Measurements from ENCODE around the gene GNAQ.
"Not testable (repeated sequence)": the region's sequence is repeated elsewhere in the genome, so short reads cannot be mapped to it uniquely, and the experiment has no call there.

GNAQ gene

GRCh38 chr9:77714077-77714549 lies 317.5 kb downstream of the GNAQ start:
- in situ Hi-C loops (cut with MboI; ENCODE audit: low sequenced_read_pairs) = no loop called here

- in situ Hi-C loops (cut with MboI; ENCODE audit: low sequenced_read_pairs) = no loop called here
Observed at GRCh38 chr9:77712533-77713130, 319.0 kb downstream of the GNAQ start.

- in situ Hi-C loops (cut with MboI; ENCODE audit: low sequenced_read_pairs) = no loop called here
Observed at GRCh38 chr9:77710965-77711648, 320.5 kb downstream of the GNAQ start.

- in situ Hi-C loops (cut with MboI; ENCODE audit: low sequenced_read_pairs) = no loop called here
Observed at GRCh38 chr9:77710316-77710715, 321.3 kb downstream of the GNAQ start.

GRCh38 chr9:77708064-77708815 lies 323.4 kb downstream of the GNAQ start:
- in situ Hi-C loops (cut with MboI; ENCODE audit: low sequenced_read_pairs) = no loop called here

- in situ Hi-C loops (cut with MboI; ENCODE audit: low sequenced_read_pairs) = no loop called here
Observed at GRCh38 chr9:77707383-77708063, 324.1 kb downstream of the GNAQ start.

GRCh38 chr9:77705636-77706035 lies 326.0 kb downstream of the GNAQ start:
- in situ Hi-C loops (cut with MboI; ENCODE audit: low sequenced_read_pairs) = no loop called here

- in situ Hi-C loops (cut with MboI; ENCODE audit: low sequenced_read_pairs) = not testable (repeated sequence)
Observed at GRCh38 chr9:77702521-77703390, 328.9 kb downstream of the GNAQ start.

- in situ Hi-C loops (cut with MboI; ENCODE audit: low sequenced_read_pairs) = no loop called here
Observed at GRCh38 chr9:77697238-77697984, 334.2 kb downstream of the GNAQ start.

- in situ Hi-C loops (cut with MboI; ENCODE audit: low sequenced_read_pairs) = not testable (repeated sequence)
Observed at GRCh38 chr9:77690723-77691122, 340.9 kb downstream of the GNAQ start.

- in situ Hi-C loops (cut with MboI; ENCODE audit: low sequenced_read_pairs) = not testable (repeated sequence)
Observed at GRCh38 chr9:77690119-77690518, 341.5 kb downstream of the GNAQ start.

GRCh38 chr9:77687737-77688136 lies 343.9 kb downstream of the GNAQ start:
- in situ Hi-C loops (cut with MboI; ENCODE audit: low sequenced_read_pairs) = not testable (repeated sequence)

- in situ Hi-C loops (cut with MboI; ENCODE audit: low sequenced_read_pairs) = no loop called here
Observed at GRCh38 chr9:77680581-77680980, 351.0 kb downstream of the GNAQ start.

GRCh38 chr9:77679661-77680368 lies 351.8 kb downstream of the GNAQ start:
- in situ Hi-C loops (cut with MboI; ENCODE audit: low sequenced_read_pairs) = no loop called here

- in situ Hi-C loops (cut with MboI; ENCODE audit: low sequenced_read_pairs) = no loop called here
Observed at GRCh38 chr9:77679088-77679487, 352.5 kb downstream of the GNAQ start.

- in situ Hi-C loops (cut with MboI; ENCODE audit: low sequenced_read_pairs) = no loop called here
Observed at GRCh38 chr9:77677957-77678535, 353.6 kb downstream of the GNAQ start.

GRCh38 chr9:77677397-77677796 lies 354.2 kb downstream of the GNAQ start:
- in situ Hi-C loops (cut with MboI; ENCODE audit: low sequenced_read_pairs) = no loop called here

GRCh38 chr9:77673941-77674791 lies 357.4 kb downstream of the GNAQ start:
- in situ Hi-C loops (cut with MboI; ENCODE audit: low sequenced_read_pairs) = no loop called here
